Fibroblast of lung (primary cell): ENCODE results near the gene CATSPERZ.

Source experiments
- CTCF ChIP-seq, 2 donors: IDR thresholded peaks in 1 of 2; conservative IDR thresholded peaks in 1 of 2; 1 replicate in 1 of 2; 2 replicates in 1 of 2; pipeline ENCODE4 v1.5.1; 2011 to 2012; ENCODE audit warnings: low read length in 2 of 2, control low read depth in 1 of 2, inconsistent platforms in 1 of 2, low read depth in 1 of 2, mild to moderate bottlenecking in 1 of 2
- EZH2 ChIP-seq: IDR thresholded peaks from 2 replicates; pipeline ENCODE4 v1.5.1; 2012; ENCODE audit warnings: low read length, control low read depth, mild to moderate bottlenecking; ENCODE audit errors: missing control alignments

- TF ChIP-seq CTCF (conservative IDR thresholded peaks at IDR 0.05 in 1 of 2, IDR thresholded peaks at IDR 0.05 in 1 of 2; ENCODE audit: low read depth in 1 of 2, low read length in 2 of 2) (no peak), EZH2 (no peak)
Measured at GRCh38 chr11:64327993-64328392, 27.8 kb downstream of the CATSPERZ start.
